Body of pancreas (tissue), 4 donors: ENCODE data around the gene SHLD1. TPM values are rescaled to one million over a fixed set of nuclear protein-coding genes. Genes with fewer than 3 reads are reported as not detected.
A peak's percentile ranks its signal among the peaks of the same experiment; 100 is the strongest.
"Not testable (repeated sequence)": the region's sequence is repeated elsewhere in the genome, so short reads cannot be mapped to it uniquely, and the experiment has no call there.

Experiments used
- ATAC-seq: fragments of 150-250 bp; one replicate; pipeline ENCODE4 v1.9.1; 2016
- DNase-seq, 4 donors: peaks; one replicate each; pipeline ENCODE4 v3.0.0-alpha.2; 2019
- H3K27ac ChIP-seq, 4 donors: fragments of 200-600 bp; sonication (generic); 1 replicate in 3 of 4; 2 replicates in 1 of 4; pipeline versions ENCODE4 v1.5.1 to v1.6.1; 2016 to 2019; ENCODE audit warnings: mild to moderate bottlenecking in 1 of 4, mixed read lengths in 1 of 4, moderate library complexity in 1 of 4
- H3K27me3 ChIP-seq, 2 donors: fragments of 200-600 bp; sonication (generic); one replicate each; pipeline ENCODE4 v1.6.0; 2016; ENCODE audit warnings: mild to moderate bottlenecking in 1 of 2
- H3K36me3 ChIP-seq, 2 donors: fragments of 200-600 bp; sonication (generic); replicated peaks in 1 of 2; 2 replicates each; pipeline ENCODE4 v1.5.1; 2016; ENCODE audit warnings: low read depth in 2 of 2; ENCODE audit not compliant: insufficient read depth in 1 of 2
- H3K4me1 ChIP-seq: fragments of 200-600 bp; sonication (generic); one replicate; pipeline ENCODE4 v1.6.0; 2016
- H3K4me3 ChIP-seq, 2 donors: fragments of 200-600 bp; sonication (generic); 1 replicate in 1 of 2; 2 replicates in 1 of 2; pipeline ENCODE4 v1.5.1; 2016 to 2019
- H3K9me3 ChIP-seq, 3 donors: fragments of 200-600 bp; sonication (generic); 1 replicate in 2 of 3; 2 replicates in 1 of 3; pipeline ENCODE4 v1.5.1; 2016
- CTCF ChIP-seq, 7 experiments: fragments of 450-650 bp in 4 of 7; fragments of 200-600 bp in 3 of 7; sonication (generic) in 3 of 7; IDR thresholded peaks; one replicate each; pipeline ENCODE4 v1.5.1; 2016 to 2019; ENCODE audit warnings: antibody characterized with exemption in 7 of 7
- POLR2A ChIP-seq, 3 donors: fragments of 450-650 bp; IDR thresholded peaks; one replicate each; pipeline ENCODE4 v1.6.1; 2016; ENCODE audit warnings: antibody characterized with exemption in 3 of 3, mild to moderate bottlenecking in 2 of 3
- WGBS, 2 donors: methylation state at CpG; one replicate each; pipeline ENCODE4 v1.1.5; 2017; 5-methylcytosine and 5-hydroxymethylcytosine counted together
- intact Hi-C: fragments of 100-400 bp; cut with DNase I; formaldehyde crosslinking; loops from one replicate; pipeline ENCODE4 v1.15.1; 2023
- total RNA-seq, 2 donors: library from RNA; depleted of rRNA; stranded (reverse); fragments of >200 nt; gene quantifications; one replicate each; pipeline ENCODE4 v1.1.0, GENCODE V29; 2016

Gene SHLD1
- total RNA-seq, 2 donors from 2014 or later, result 1.8 TPM; not detected in 1

- intact Hi-C loops, result loop anchor here (10.0 kb wide), 1 partner anchor 116 kb away; no protein-coding TSS in a partner anchor
- ATAC-seq (no peak), DNase-seq (no peak)
- WGBS, 2 donors, result 71 to 88% methylated on average over 2 of the region's 2 CpGs
- no peaks in the 10 kb centered on the region for H3K9me3 ChIP-seq
- H3K27me3 ChIP-seq, result no peaks in the 10 kb centered on the region
- no peaks in the 10 kb centered on the region for H3K36me3 ChIP-seq
- no peaks in the 10 kb centered on the region for H3K4me1 ChIP-seq
- TF ChIP-seq POLR2A (IDR thresholded peaks at IDR 0.05) (no peak), CTCF (IDR thresholded peaks at IDR 0.05) (no peak)
- H3K27ac ChIP-seq, result no peak overlapping the region
- no peak overlapping the region for H3K4me3 ChIP-seq
These were observed 9.1 kb upstream of the SHLD1 start for GRCh38 chr20:5741089-5741488.

- no peaks in the 10 kb centered on the region for H3K36me3 ChIP-seq
- no peaks in the 10 kb centered on the region for H3K4me1 ChIP-seq
- no peaks in the 10 kb centered on the region for H3K27me3 ChIP-seq
- intact Hi-C loops, result loop anchor here (10.0 kb wide), 1 partner anchor 117 kb away; no protein-coding TSS in a partner anchor
- 81 to 82% methylated on average over 2 of the region's 2 CpGs for WGBS, 2 donors
- ATAC-seq (no peak), DNase-seq (no peak)
- H3K9me3 ChIP-seq, result no peaks in the 10 kb centered on the region
- no peak overlapping the region for H3K27ac ChIP-seq
- no peak overlapping the region for H3K4me3 ChIP-seq
- TF ChIP-seq CTCF (IDR thresholded peaks at IDR 0.05) (no peak), POLR2A (IDR thresholded peaks at IDR 0.05) (no peak)
These were observed 8.2 kb upstream of the SHLD1 start for GRCh38 chr20:5742041-5742440.

- ATAC-seq (no peak), DNase-seq (no peak)
- Histone ChIP-seq H3K4me3 (no peak overlapping the region), H3K27me3 (no peaks in the 10 kb centered on the region), H3K9me3 (no peaks in the 10 kb centered on the region), H3K4me1 (peaks cover 4% of the 10 kb centered on the region), H3K27ac (no peak overlapping the region), H3K36me3 (no peaks in the 10 kb centered on the region)
- intact Hi-C loops, result loop anchor here (10.0 kb wide), 1 partner anchor 121 kb away; no protein-coding TSS in a partner anchor
- WGBS, 2 donors, result 47 to 55% methylated on average over 8 of the region's 8 CpGs
- TF ChIP-seq POLR2A (IDR thresholded peaks at IDR 0.05), result no peak
- no peak for TF ChIP-seq CTCF (IDR thresholded peaks at IDR 0.05)
These were observed 4.7 kb upstream of the SHLD1 start for GRCh38 chr20:5745416-5746030.

- H3K9me3 ChIP-seq, result no peaks in the 10 kb centered on the region
- DNase-seq, result no peak
- ATAC-seq, result no peak
- intact Hi-C loops, result loop anchor here (10.0 kb wide), 1 partner anchor 121 kb away; no protein-coding TSS in a partner anchor
- WGBS, 2 donors, result 69 to 74% methylated on average over 1 of the region's 1 CpG
- H3K27ac ChIP-seq, result no peak overlapping the region
- no peaks in the 10 kb centered on the region for H3K27me3 ChIP-seq
- H3K4me1 ChIP-seq, result peaks cover 7% of the 10 kb centered on the region
- H3K36me3 ChIP-seq, result no peaks in the 10 kb centered on the region
- H3K4me3 ChIP-seq, result no peak overlapping the region
- TF ChIP-seq CTCF (IDR thresholded peaks at IDR 0.05), result no peak
- no peak for TF ChIP-seq POLR2A (IDR thresholded peaks at IDR 0.05)
These were observed 4.1 kb upstream of the SHLD1 start for GRCh38 chr20:5746064-5746463.

- no peak overlapping the region for H3K4me3 ChIP-seq
- peaks cover 19% of the 10 kb centered on the region for H3K4me1 ChIP-seq
- no peaks in the 10 kb centered on the region for H3K36me3 ChIP-seq
- no peaks in the 10 kb centered on the region for H3K9me3 ChIP-seq
- H3K27me3 ChIP-seq, result no peaks in the 10 kb centered on the region
- ATAC-seq (no peak), DNase-seq (no peak)
- TF ChIP-seq POLR2A (IDR thresholded peaks at IDR 0.05), result no peak
- TF ChIP-seq CTCF (IDR thresholded peaks at IDR 0.05), result no peak
- intact Hi-C loops, result loop anchor here (10.0 kb wide), 1 partner anchor 123 kb away; no protein-coding TSS in a partner anchor
- no peak overlapping the region for H3K27ac ChIP-seq
- WGBS, 2 donors, result 72 to 86% methylated on average over 6 of the region's 6 CpGs
These were observed 2.0 kb upstream of the SHLD1 start for GRCh38 chr20:5748246-5748645.

GRCh38 chr20:5749512-5749951 is 669 bp upstream of the SHLD1 start:
- WGBS, 2 donors, result 93 to 94% methylated on average over 12 of the region's 12 CpGs
- H3K9me3 ChIP-seq, H3K4me3 ChIP-seq, H3K27me3 ChIP-seq, ATAC-seq, H3K36me3 ChIP-seq, H3K27ac ChIP-seq: not testable (repeated sequence)
- peaks cover 19% of the 10 kb centered on the region for H3K4me1 ChIP-seq
- intact Hi-C loops, result loop anchor here (10.0 kb wide), 1 partner anchor 125 kb away; no protein-coding TSS in a partner anchor
- DNase-seq, result peak in 1 of 4 donors; percentile 12
